CD14-positive monocyte (primary cell): Measurements from ENCODE around the gene ADAMTS17. TPM values are rescaled to one million over a fixed set of nuclear protein-coding genes. Genes with fewer than 3 reads are reported as not detected.

Experiments used
- DNase-seq, 3 donors: peaks; one replicate each; pipeline ENCODE4 v3.0.0-alpha.2; 2011 to 2022
- H2AFZ ChIP-seq: 2 replicates; pipeline ENCODE4 v1.6.0; 2012; ENCODE audit warnings: mild to moderate bottlenecking, low read depth, low read length, inconsistent platforms; ENCODE audit not compliant: insufficient read depth, poor library complexity, severe bottlenecking
- H3K27ac ChIP-seq, 2 donors: 1 replicate in 1 of 2; 2 replicates in 1 of 2; pipeline ENCODE4 v1.5.1; 2012 to 2013; ENCODE audit warnings: low read length in 2 of 2, control low read depth in 1 of 2, inconsistent platforms in 1 of 2, low read depth in 1 of 2, mild to moderate bottlenecking in 1 of 2
- H3K27me3 ChIP-seq, 2 donors: one replicate each; pipeline versions ENCODE4 v1.6.0 to v1.6.1; 2011 to 2013; ENCODE audit warnings: low read length in 2 of 2; ENCODE audit not compliant: control insufficient read depth in 2 of 2, insufficient read depth in 2 of 2
- H3K36me3 ChIP-seq, 2 donors: replicated peaks in 1 of 2; 1 replicate in 1 of 2; 2 replicates in 1 of 2; pipeline versions ENCODE4 v1.5.1 to v1.6.1; 2012 to 2013; ENCODE audit warnings: low read length in 2 of 2, control low read depth in 1 of 2, inconsistent platforms in 1 of 2, mild to moderate bottlenecking in 1 of 2; ENCODE audit not compliant: insufficient read depth in 2 of 2, control insufficient read depth in 1 of 2
- H3K4me1 ChIP-seq, 2 donors: 1 replicate in 1 of 2; 2 replicates in 1 of 2; pipeline versions ENCODE4 v1.5.1 to v1.6.1; 2012 to 2013; ENCODE audit warnings: low read length in 2 of 2, control low read depth in 1 of 2, inconsistent platforms in 1 of 2, mild to moderate bottlenecking in 1 of 2, moderate library complexity in 1 of 2; ENCODE audit not compliant: insufficient read depth in 2 of 2, control insufficient read depth in 1 of 2
- H3K4me2 ChIP-seq: replicated peaks from 2 replicates; pipeline ENCODE3; 2012; ENCODE audit warnings: low read length, moderate library complexity, mild to moderate bottlenecking; ENCODE audit not compliant: poor library complexity, severe bottlenecking; ENCODE audit errors: extremely low read depth
- H3K4me3 ChIP-seq, 3 experiments: fragments of 200-600 bp in 1 of 3; sonication (generic) in 1 of 3; replicated peaks in 1 of 3; 1 replicate in 2 of 3; 2 replicates in 1 of 3; pipeline ENCODE4 v1.5.1; 2011 to 2013; ENCODE audit warnings: low read length in 3 of 3, mild to moderate bottlenecking in 3 of 3, control low read depth in 2 of 3, low read depth in 2 of 3, inconsistent platforms in 1 of 3, moderate library complexity in 1 of 3
- H3K79me2 ChIP-seq: 2 replicates; pipeline ENCODE4 v1.6.0; 2012; ENCODE audit warnings: mild to moderate bottlenecking, control low read depth, inconsistent platforms, low read length, moderate library complexity; ENCODE audit not compliant: insufficient read depth
- H3K9ac ChIP-seq: 2 replicates; pipeline ENCODE4 v1.6.0; 2017; ENCODE audit warnings: low read length, mild to moderate bottlenecking; ENCODE audit not compliant: insufficient read depth, poor library complexity, severe bottlenecking
- H3K9me3 ChIP-seq, 2 donors: replicated peaks in 1 of 2; 1 replicate in 1 of 2; 2 replicates in 1 of 2; pipeline versions ENCODE4 v1.5.1 to v1.6.1; 2012 to 2013; ENCODE audit warnings: low read length in 2 of 2, control low read depth in 1 of 2; ENCODE audit not compliant: control insufficient read depth in 1 of 2, insufficient read depth in 1 of 2
- H4K20me1 ChIP-seq: 2 replicates; pipeline ENCODE4 v1.6.0; 2012; ENCODE audit warnings: mild to moderate bottlenecking, low read length, control low read depth, moderate library complexity; ENCODE audit not compliant: insufficient read depth
- H3K27ac Mint-ChIP-seq, 7 donors: one replicate each; pipeline ENCODE4 v1.8.0; 2020; ENCODE audit warnings: mild to moderate bottlenecking in 7 of 7, mixed read lengths in 7 of 7, moderate library complexity in 6 of 7, inconsistent platforms in 2 of 7
- H3K27me3 Mint-ChIP-seq, 3 donors: one replicate each; pipeline ENCODE4 v1.8.0; 2021 to 2022; ENCODE audit warnings: low read depth in 3 of 3, mild to moderate bottlenecking in 3 of 3, mixed read lengths in 3 of 3, moderate library complexity in 3 of 3, inconsistent platforms in 1 of 3
- H3K36me3 Mint-ChIP-seq, 2 donors: one replicate each; pipeline ENCODE4 v1.8.0; 2020; ENCODE audit warnings: mixed read lengths in 2 of 2, inconsistent platforms in 1 of 2, mild to moderate bottlenecking in 1 of 2
- H3K4me1 Mint-ChIP-seq: one replicate; pipeline ENCODE4 v1.8.0; 2020; ENCODE audit warnings: mild to moderate bottlenecking, mixed read lengths
- H3K4me3 Mint-ChIP-seq, 2 donors: one replicate each; pipeline ENCODE4 v1.8.0; 2020; ENCODE audit warnings: mild to moderate bottlenecking in 2 of 2, mixed read lengths in 2 of 2, moderate library complexity in 1 of 2
- H3K9me3 Mint-ChIP-seq, 7 donors: one replicate each; pipeline ENCODE4 v1.8.0; 2020 to 2022; ENCODE audit warnings: mixed read lengths in 7 of 7, mild to moderate bottlenecking in 6 of 7, moderate library complexity in 6 of 7, inconsistent platforms in 2 of 7
- WGBS: methylation state at CpG from one replicate; pipeline ENCODE4 v1.1.5; 2013; ENCODE audit warnings: missing lambda C conversion rate; ENCODE audit not compliant: insufficient coverage; 5-methylcytosine and 5-hydroxymethylcytosine counted together
- intact Hi-C, 2 donors: fragments of 100-400 bp; cut with micrococcal nuclease; formaldehyde crosslinking; loops; one replicate each; pipeline versions ENCODE4 v1.15.0 to v1.15.1; 2023
- polyA plus RNA-seq, 3 donors: library from polyadenylated mRNA; depleted of rRNA in 1 of 3; unstranded in 2 of 3; stranded (reverse) in 1 of 3; fragments of 300-500 nt in 2 of 3; fragments of >200 nt in 1 of 3; fragmentation: Illumina TruSeq in 2 of 3; gene quantifications; 1 replicate in 2 of 3; 2 replicates in 1 of 3; pipeline ENCODE4 v1.2.3, GENCODE V29; 2012 to 2021
- TF ChIP-seq, protein P1 (sequence below): fragments of 200-600 bp; IDR thresholded peaks from one replicate; pipeline ENCODE4 v1.8.0; 2022; ENCODE audit warnings: antibody characterized with exemption, mild to moderate bottlenecking

Gene ADAMTS17
- polyA plus RNA-seq, 3 donors: 0.03 to 0.25 TPM; not detected in 1

- no peak overlapping the region for H3K27ac ChIP-seq
Observed at GRCh38 chr15:100132309-100132708, 209.5 kb downstream of the ADAMTS17 start.

DNA sequence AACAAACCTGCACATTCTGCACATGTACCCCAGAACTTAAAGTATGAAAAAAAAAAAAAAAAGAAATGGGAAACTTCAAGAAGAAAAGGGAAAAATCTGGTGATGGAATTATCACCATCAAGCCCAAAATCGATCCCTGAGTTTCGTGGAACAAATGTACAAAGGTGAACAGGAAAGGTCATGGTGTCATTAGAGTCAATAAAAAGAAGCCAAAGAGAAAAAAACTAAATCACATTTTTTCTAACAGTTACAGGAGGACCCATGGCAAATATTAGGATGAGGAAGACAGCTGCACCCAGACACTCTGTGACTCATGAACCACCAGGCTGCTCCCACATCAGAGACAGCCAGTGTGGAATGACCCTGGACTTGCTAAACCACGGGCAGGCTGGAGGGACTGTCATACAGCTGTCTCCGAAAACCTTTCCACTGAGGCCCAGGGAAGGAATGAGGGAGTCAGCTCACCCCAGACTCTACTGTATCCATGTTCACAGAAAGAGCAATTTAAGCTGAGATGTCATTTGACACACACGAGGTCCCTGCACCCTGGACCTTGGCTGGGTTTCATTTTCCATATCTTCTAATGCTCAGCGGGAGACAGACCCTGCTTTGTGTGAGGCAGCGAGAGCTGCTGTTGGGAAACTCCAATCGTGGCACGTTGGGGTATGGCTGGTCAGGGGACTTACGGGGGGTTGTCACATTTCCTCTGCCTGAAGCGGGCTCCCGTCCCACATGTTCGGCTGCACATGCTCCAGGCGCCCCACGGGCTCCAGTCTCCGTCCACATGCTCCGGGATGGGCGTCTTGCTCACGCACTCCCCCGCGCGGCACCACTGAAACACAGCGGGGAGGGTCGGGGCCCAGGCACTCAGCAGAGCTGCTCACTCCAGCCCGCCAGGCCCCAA, 210.2 kb downstream of the ADAMTS17 start:
- TF ChIP-seq, protein P1, sequence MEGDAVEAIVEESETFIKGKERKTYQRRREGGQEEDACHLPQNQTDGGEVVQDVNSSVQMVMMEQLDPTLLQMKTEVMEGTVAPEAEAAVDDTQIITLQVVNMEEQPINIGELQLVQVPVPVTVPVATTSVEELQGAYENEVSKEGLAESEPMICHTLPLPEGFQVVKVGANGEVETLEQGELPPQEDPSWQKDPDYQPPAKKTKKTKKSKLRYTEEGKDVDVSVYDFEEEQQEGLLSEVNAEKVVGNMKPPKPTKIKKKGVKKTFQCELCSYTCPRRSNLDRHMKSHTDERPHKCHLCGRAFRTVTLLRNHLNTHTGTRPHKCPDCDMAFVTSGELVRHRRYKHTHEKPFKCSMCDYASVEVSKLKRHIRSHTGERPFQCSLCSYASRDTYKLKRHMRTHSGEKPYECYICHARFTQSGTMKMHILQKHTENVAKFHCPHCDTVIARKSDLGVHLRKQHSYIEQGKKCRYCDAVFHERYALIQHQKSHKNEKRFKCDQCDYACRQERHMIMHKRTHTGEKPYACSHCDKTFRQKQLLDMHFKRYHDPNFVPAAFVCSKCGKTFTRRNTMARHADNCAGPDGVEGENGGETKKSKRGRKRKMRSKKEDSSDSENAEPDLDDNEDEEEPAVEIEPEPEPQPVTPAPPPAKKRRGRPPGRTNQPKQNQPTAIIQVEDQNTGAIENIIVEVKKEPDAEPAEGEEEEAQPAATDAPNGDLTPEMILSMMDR: no peak
- peaks cover 0 to 17% (median 7%) of the 10 kb centered on the region in 7 donors for H3K9me3 Mint-ChIP-seq

More at GRCh38 chr15:100132309-100132708, 209.5 kb downstream of the ADAMTS17 start:
- Histone ChIP-seq H3K4me2 (no peak overlapping the region), H3K4me1 (no peaks in the 10 kb centered on the region), H3K9me3 (peaks cover 0 to 6% of the 10 kb centered on the region in 2 donors), H3K27me3 (no peaks in the 10 kb centered on the region), H2AFZ (no peak overlapping the region), H4K20me1 (no peaks in the 10 kb centered on the region), H3K9ac (no peak overlapping the region), H3K4me3 (no peak overlapping the region), H3K79me2 (no peaks in the 10 kb centered on the region), H3K36me3 (no peaks in the 10 kb centered on the region)
- 79% methylated on average over 2 of the region's 10 CpGs for WGBS
- no peaks in the 10 kb centered on the region for H3K36me3 Mint-ChIP-seq
- no peak for DNase-seq
- H3K27ac Mint-ChIP-seq: no peak overlapping the region
- peaks cover 2 to 9% (median 8%) of the 10 kb centered on the region in 3 donors for H3K27me3 Mint-ChIP-seq
- H3K4me3 Mint-ChIP-seq: no peak overlapping the region
- TF ChIP-seq, protein P1: no peak
- intact Hi-C loops: no loop called here
- peaks cover 0 to 20% (median 8%) of the 10 kb centered on the region in 7 donors for H3K9me3 Mint-ChIP-seq
- H3K4me1 Mint-ChIP-seq: peaks cover 4% of the 10 kb centered on the region

More for the DNA sequence above, 210.2 kb downstream of the ADAMTS17 start:
- H3K4me3 Mint-ChIP-seq: peak overlapping the region; percentile 70 to 76
- Histone ChIP-seq H3K9me3 (peaks cover 0 to 6% of the 10 kb centered on the region in 2 donors), H2AFZ (no peak overlapping the region), H3K27ac (no peak overlapping the region), H3K4me3 (peak overlapping the region in 2 of 3 experiments; percentile 15 to 44), H4K20me1 (no peaks in the 10 kb centered on the region), H3K27me3 (no peaks in the 10 kb centered on the region), H3K4me1 (no peaks in the 10 kb centered on the region), H3K36me3 (no peaks in the 10 kb centered on the region), H3K4me2 (peak overlapping the region; percentile 41), H3K9ac (no peak overlapping the region), H3K79me2 (no peaks in the 10 kb centered on the region)
- WGBS: 56% methylated on average over 18 of the region's 25 CpGs
- intact Hi-C loops: no loop called here
- no peak for DNase-seq
- no peak overlapping the region for H3K27ac Mint-ChIP-seq
- H3K36me3 Mint-ChIP-seq: no peaks in the 10 kb centered on the region
- H3K27me3 Mint-ChIP-seq: peaks cover 4 to 9% (median 8%) of the 10 kb centered on the region in 3 donors
- peaks cover 4% of the 10 kb centered on the region for H3K4me1 Mint-ChIP-seq
